ENCODE data around the gene MICU2.

The MICU2 gene

DNA sequence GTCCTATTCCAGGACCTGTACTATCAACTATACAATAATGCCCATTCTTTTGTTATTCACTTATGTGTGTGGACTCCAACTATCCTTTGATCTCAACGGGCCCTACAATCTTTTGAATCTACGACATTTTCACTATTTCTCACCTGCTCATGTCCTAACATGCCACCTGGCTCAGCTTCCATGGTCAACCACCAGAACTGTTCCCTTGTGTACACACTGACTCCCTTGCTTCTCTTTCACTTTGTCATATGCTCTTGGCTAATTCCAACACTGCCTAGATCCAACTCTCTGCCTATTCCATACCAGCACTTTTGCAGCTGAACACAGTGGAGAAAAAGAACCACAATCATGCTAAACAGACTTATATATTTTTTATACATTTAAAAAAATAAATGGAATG, 53.1 kb downstream of the MICU2 start:
- Histone ChIP-seq H3K27me3 (replicated peaks in 2 of 5; ENCODE audit: control insufficient read depth in 4 of 5, insufficient read depth in 5 of 5, low read length in 4 of 5) (no peaks in the 10 kb centered on the region), H3K9me3 (ENCODE audit: control extremely low read depth in 1 of 5, control insufficient read depth in 4 of 5, insufficient read depth in 2 of 5, low read depth in 1 of 5, low read length in 4 of 5) (no peaks in the 10 kb centered on the region), H3K27ac (ENCODE audit: insufficient read depth in 1 of 2, low read depth in 1 of 2, low read length in 2 of 2, poor library complexity in 1 of 2, severe bottlenecking in 2 of 2) (no peak overlapping the region), H3K4me3 (ENCODE audit: control insufficient read depth in 1 of 7, extremely low read depth in 1 of 7, insufficient read depth in 4 of 7, low read depth in 2 of 7, low read length in 6 of 7) (no peak overlapping the region), H3K4me1 (ENCODE audit: control extremely low read depth in 1 of 4, control insufficient read depth in 4 of 4, insufficient read depth in 4 of 4, low read length in 3 of 4) (no peaks in the 10 kb centered on the region), H3K36me3 (ENCODE audit: control insufficient read depth in 4 of 4, insufficient read depth in 4 of 4, low read length in 3 of 4) (no peaks in the 10 kb centered on the region)
- POLR2A ChIA-PET: no interaction called here
- CTCF ChIA-PET: no interaction called here
- DNase-seq: no peak
- WGBS (ENCODE audit: insufficient coverage): 100% methylated on average over 2 of the region's 2 CpGs

DNA sequence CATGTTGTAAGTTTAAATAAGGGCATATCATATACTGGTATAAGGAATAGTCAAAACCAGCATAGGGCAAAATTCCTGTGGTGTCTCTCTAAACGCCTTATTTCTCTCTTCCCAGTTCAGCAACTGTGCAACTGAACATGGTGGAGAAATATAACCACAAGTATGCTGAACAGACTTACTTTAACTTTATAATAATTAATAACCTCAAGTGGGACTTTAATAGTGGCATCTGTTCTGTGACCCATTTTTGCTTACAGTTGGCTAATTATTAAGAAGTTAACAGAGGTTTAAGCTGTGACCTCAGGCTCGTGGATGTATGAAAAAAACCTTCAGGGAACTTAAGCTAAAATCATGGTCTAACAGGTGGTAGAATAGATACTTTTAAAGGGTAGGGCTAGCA, 54.3 kb downstream of the MICU2 start:
- no peak for DNase-seq

DNA sequence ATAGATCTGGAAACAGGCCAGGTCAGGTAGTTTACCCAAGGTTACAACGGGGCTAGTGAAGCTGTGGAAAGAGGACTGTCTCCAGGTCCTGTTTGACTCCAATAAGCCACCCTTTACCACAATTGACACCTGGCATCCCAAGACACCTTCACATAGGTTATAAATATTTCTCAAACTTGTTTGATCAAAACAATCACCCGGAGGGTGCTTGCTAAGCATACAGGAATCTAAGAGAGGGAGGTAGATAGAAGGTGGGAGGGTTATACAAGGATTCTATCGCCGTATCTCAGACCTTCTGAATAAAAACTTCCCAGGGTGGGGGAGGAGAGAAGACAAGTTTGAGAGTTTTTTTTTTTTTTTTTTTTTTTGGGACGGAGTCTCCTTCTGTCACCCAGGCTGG, 55.4 kb downstream of the MICU2 start:
- Histone ChIP-seq H3K27me3 (replicated peaks in 2 of 5; ENCODE audit: control insufficient read depth in 4 of 5, insufficient read depth in 5 of 5, low read length in 4 of 5) (no peaks in the 10 kb centered on the region), H3K4me1 (ENCODE audit: control extremely low read depth in 1 of 4, control insufficient read depth in 4 of 4, insufficient read depth in 4 of 4, low read length in 3 of 4) (no peaks in the 10 kb centered on the region), H3K4me3 (ENCODE audit: control insufficient read depth in 1 of 7, extremely low read depth in 1 of 7, insufficient read depth in 4 of 7, low read depth in 2 of 7, low read length in 6 of 7) (no peak overlapping the region), H3K36me3 (ENCODE audit: control insufficient read depth in 4 of 4, insufficient read depth in 4 of 4, low read length in 3 of 4) (peaks cover 0 to 10% (median 3%) of the 10 kb centered on the region in 4 experiments), H3K27ac (ENCODE audit: insufficient read depth in 1 of 2, low read depth in 1 of 2, low read length in 2 of 2, poor library complexity in 1 of 2, severe bottlenecking in 2 of 2) (no peak overlapping the region), H3K9me3 (ENCODE audit: control extremely low read depth in 1 of 5, control insufficient read depth in 4 of 5, insufficient read depth in 2 of 5, low read depth in 1 of 5, low read length in 4 of 5) (no peaks in the 10 kb centered on the region)
- WGBS (ENCODE audit: insufficient coverage): 86% methylated on average over 1 of the region's 5 CpGs
- no peak for DNase-seq
- ChIA-PET CTCF (no interaction called here), POLR2A (no interaction called here)

More for the DNA sequence above, 54.3 kb downstream of the MICU2 start:
- WGBS (ENCODE audit: insufficient coverage): 100% methylated on average over 1 of the region's 2 CpGs
- H3K27ac ChIP-seq (ENCODE audit: insufficient read depth in 1 of 2, low read depth in 1 of 2, low read length in 2 of 2, poor library complexity in 1 of 2, severe bottlenecking in 2 of 2): no peak overlapping the region
- H3K27me3 ChIP-seq (replicated peaks in 2 of 5; ENCODE audit: control insufficient read depth in 4 of 5, insufficient read depth in 5 of 5, low read length in 4 of 5): no peaks in the 10 kb centered on the region
- ChIA-PET CTCF (interaction anchor here (0.7 kb wide), 1 partner anchor 9 kb away, joined by 3 read pairs; no protein-coding TSS in a partner anchor), POLR2A (no interaction called here)
- no peaks in the 10 kb centered on the region for H3K9me3 ChIP-seq (ENCODE audit: control extremely low read depth in 1 of 5, control insufficient read depth in 4 of 5, insufficient read depth in 2 of 5, low read depth in 1 of 5, low read length in 4 of 5)
- H3K36me3 ChIP-seq (ENCODE audit: control insufficient read depth in 4 of 4, insufficient read depth in 4 of 4, low read length in 3 of 4): peaks cover 0 to 10% (median 3%) of the 10 kb centered on the region in 4 experiments
- H3K4me3 ChIP-seq (ENCODE audit: control insufficient read depth in 1 of 7, extremely low read depth in 1 of 7, insufficient read depth in 4 of 7, low read depth in 2 of 7, low read length in 6 of 7): no peak overlapping the region
- H3K4me1 ChIP-seq (ENCODE audit: control extremely low read depth in 1 of 4, control insufficient read depth in 4 of 4, insufficient read depth in 4 of 4, low read length in 3 of 4): no peaks in the 10 kb centered on the region

DNA sequence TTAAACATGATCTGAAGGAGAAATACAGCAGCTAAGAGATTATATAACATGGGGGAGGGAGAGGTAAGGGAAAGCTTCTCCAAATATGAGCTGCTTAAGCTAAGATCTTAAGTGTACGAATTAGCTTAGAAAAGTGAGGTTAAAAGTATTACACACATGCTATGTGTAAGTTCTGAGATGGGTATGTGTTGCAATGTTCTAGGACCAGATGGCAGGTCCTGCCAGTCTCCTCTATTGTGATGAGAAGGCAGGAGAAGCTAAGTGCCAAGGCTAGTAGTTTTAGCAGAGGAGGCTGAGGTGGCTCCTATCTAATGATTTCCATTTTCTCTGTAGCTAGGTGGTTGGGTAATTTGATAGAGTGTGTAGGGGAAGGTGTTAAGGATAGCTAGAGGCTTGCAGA, 57.6 kb downstream of the MICU2 start:
- H3K4me1 ChIP-seq (ENCODE audit: control extremely low read depth in 1 of 4, control insufficient read depth in 4 of 4, insufficient read depth in 4 of 4, low read length in 3 of 4): peaks cover 0 to 4% (median 3%) of the 10 kb centered on the region in 4 experiments
- H3K36me3 ChIP-seq (ENCODE audit: control insufficient read depth in 4 of 4, insufficient read depth in 4 of 4, low read length in 3 of 4): peaks cover 0 to 10% (median 3%) of the 10 kb centered on the region in 4 experiments
- 80% methylated on average over 1 of the region's 1 CpG for WGBS (ENCODE audit: insufficient coverage)
- no peaks in the 10 kb centered on the region for H3K9me3 ChIP-seq (ENCODE audit: control extremely low read depth in 1 of 5, control insufficient read depth in 4 of 5, insufficient read depth in 2 of 5, low read depth in 1 of 5, low read length in 4 of 5)
- peak in 1 of 3 donors; percentile 4 for DNase-seq
- no peaks in the 10 kb centered on the region for H3K27me3 ChIP-seq (replicated peaks in 2 of 5; ENCODE audit: control insufficient read depth in 4 of 5, insufficient read depth in 5 of 5, low read length in 4 of 5)
- CTCF ChIA-PET: interaction anchor here (0.9 to 1.3 kb wide), 3 partner anchors 10 to 14 kb away, joined by 3 to 4 read pairs (median 3); no protein-coding TSS in a partner anchor
- POLR2A ChIA-PET: no interaction called here
- no peak overlapping the region for H3K27ac ChIP-seq (ENCODE audit: insufficient read depth in 1 of 2, low read depth in 1 of 2, low read length in 2 of 2, poor library complexity in 1 of 2, severe bottlenecking in 2 of 2)
- no peak overlapping the region for H3K4me3 ChIP-seq (ENCODE audit: control insufficient read depth in 1 of 7, extremely low read depth in 1 of 7, insufficient read depth in 4 of 7, low read depth in 2 of 7, low read length in 6 of 7)

DNA sequence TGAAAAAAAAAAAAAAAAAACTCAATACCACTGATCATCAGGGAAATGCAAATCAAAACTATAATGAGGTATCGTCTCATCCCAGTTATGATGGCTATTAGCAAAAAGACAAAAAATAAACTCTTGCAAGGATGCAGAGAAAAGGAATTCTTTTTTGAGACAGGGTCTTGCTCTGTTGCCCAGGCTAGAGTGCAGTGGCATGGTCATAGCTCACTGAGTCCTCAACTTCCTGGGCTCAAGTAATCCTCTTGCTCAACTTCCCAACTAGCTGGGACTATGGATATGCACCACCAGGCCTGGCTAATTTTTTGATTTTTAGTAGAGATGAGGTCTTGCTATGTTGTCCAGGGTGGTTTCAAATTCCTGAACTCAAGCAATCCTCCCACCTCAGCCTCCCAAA, 59.5 kb downstream of the MICU2 start:
- Histone ChIP-seq H3K27me3 (replicated peaks in 2 of 5; ENCODE audit: control insufficient read depth in 4 of 5, insufficient read depth in 5 of 5, low read length in 4 of 5) (no peaks in the 10 kb centered on the region), H3K4me1 (ENCODE audit: control extremely low read depth in 1 of 4, control insufficient read depth in 4 of 4, insufficient read depth in 4 of 4, low read length in 3 of 4) (peaks cover 0 to 4% (median 3%) of the 10 kb centered on the region in 4 experiments), H3K9me3 (ENCODE audit: control extremely low read depth in 1 of 5, control insufficient read depth in 4 of 5, insufficient read depth in 2 of 5, low read depth in 1 of 5, low read length in 4 of 5) (no peaks in the 10 kb centered on the region), H3K4me3 (ENCODE audit: control insufficient read depth in 1 of 7, extremely low read depth in 1 of 7, insufficient read depth in 4 of 7, low read depth in 2 of 7, low read length in 6 of 7) (no peak overlapping the region), H3K36me3 (ENCODE audit: control insufficient read depth in 4 of 4, insufficient read depth in 4 of 4, low read length in 3 of 4) (peaks cover 0 to 10% (median 3%) of the 10 kb centered on the region in 4 experiments), H3K27ac (ENCODE audit: insufficient read depth in 1 of 2, low read depth in 1 of 2, low read length in 2 of 2, poor library complexity in 1 of 2, severe bottlenecking in 2 of 2) (no peak overlapping the region)
- POLR2A ChIA-PET: no interaction called here
- no CpG with 5 or more reads among the region's 1 CpG for WGBS (ENCODE audit: insufficient coverage)
- no peak for DNase-seq
- CTCF ChIA-PET: no interaction called here

DNA sequence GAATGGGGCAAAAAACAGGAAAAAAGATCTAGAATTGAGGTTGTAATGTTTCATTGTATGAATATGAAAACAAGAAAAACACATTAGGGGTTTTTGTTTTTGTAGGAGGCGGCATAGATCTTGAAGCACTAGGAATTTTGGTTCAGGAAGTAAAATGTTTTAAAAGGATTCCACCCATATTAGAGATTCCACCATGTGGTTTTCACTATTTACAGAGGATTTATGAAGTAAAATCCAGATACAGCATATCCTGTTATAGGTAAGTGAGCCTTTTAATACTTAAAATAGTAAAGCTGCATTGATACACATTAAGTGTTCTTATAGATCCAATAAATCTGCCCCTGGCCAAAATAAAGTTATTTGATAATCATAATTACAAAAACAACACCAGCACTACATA, 61.4 kb downstream of the MICU2 start:
- H3K4me1 ChIP-seq (ENCODE audit: control extremely low read depth in 1 of 4, control insufficient read depth in 4 of 4, insufficient read depth in 4 of 4, low read length in 3 of 4): peaks cover 0 to 4% (median 3%) of the 10 kb centered on the region in 4 experiments
- no peaks in the 10 kb centered on the region for H3K27me3 ChIP-seq (replicated peaks in 2 of 5; ENCODE audit: control insufficient read depth in 4 of 5, insufficient read depth in 5 of 5, low read length in 4 of 5)
- peaks cover 2 to 18% (median 6%) of the 10 kb centered on the region in 4 experiments for H3K36me3 ChIP-seq (ENCODE audit: control insufficient read depth in 4 of 4, insufficient read depth in 4 of 4, low read length in 3 of 4)
- CTCF ChIA-PET: no interaction called here
- POLR2A ChIA-PET: interaction anchor here (0.6 kb wide), 1 partner anchor 164 kb away, joined by 5 read pairs; no protein-coding TSS in a partner anchor
- H3K27ac ChIP-seq (ENCODE audit: insufficient read depth in 1 of 2, low read depth in 1 of 2, low read length in 2 of 2, poor library complexity in 1 of 2, severe bottlenecking in 2 of 2): no peak overlapping the region
- H3K4me3 ChIP-seq (ENCODE audit: control insufficient read depth in 1 of 7, extremely low read depth in 1 of 7, insufficient read depth in 4 of 7, low read depth in 2 of 7, low read length in 6 of 7): no peak overlapping the region
- WGBS (ENCODE audit: insufficient coverage): no CpG with 5 or more reads among the region's 1 CpG
- no peaks in the 10 kb centered on the region for H3K9me3 ChIP-seq (ENCODE audit: control extremely low read depth in 1 of 5, control insufficient read depth in 4 of 5, insufficient read depth in 2 of 5, low read depth in 1 of 5, low read length in 4 of 5)
- DNase-seq: no peak

DNA sequence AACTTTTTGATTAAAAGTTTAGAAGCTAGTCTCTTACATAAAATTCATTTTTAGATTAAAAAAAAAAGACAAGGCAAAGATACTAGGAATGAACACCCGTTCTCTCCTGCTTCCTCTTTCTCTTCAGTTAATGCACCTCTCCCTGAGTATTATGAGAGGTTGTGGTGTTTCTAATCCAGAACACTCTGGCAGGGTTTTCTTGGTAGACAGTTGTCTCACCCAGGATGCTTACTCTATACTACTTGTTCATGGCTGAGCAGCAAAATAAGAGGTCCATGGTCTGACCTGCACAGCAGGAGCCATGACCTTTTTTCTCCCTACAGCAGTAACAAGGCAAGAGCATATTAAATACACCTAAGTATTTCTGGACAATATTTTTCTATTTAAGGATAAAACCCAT, 62.0 kb downstream of the MICU2 start:
- H3K27me3 ChIP-seq (replicated peaks in 2 of 5; ENCODE audit: control insufficient read depth in 4 of 5, insufficient read depth in 5 of 5, low read length in 4 of 5): no peaks in the 10 kb centered on the region
- no peaks in the 10 kb centered on the region for H3K9me3 ChIP-seq (ENCODE audit: control extremely low read depth in 1 of 5, control insufficient read depth in 4 of 5, insufficient read depth in 2 of 5, low read depth in 1 of 5, low read length in 4 of 5)
- no peak overlapping the region for H3K27ac ChIP-seq (ENCODE audit: insufficient read depth in 1 of 2, low read depth in 1 of 2, low read length in 2 of 2, poor library complexity in 1 of 2, severe bottlenecking in 2 of 2)
- peaks cover 2 to 18% (median 6%) of the 10 kb centered on the region in 4 experiments for H3K36me3 ChIP-seq (ENCODE audit: control insufficient read depth in 4 of 4, insufficient read depth in 4 of 4, low read length in 3 of 4)
- DNase-seq: peak in 2 of 3 donors; percentile 28 to 44
- CTCF ChIA-PET: no interaction called here
- WGBS (ENCODE audit: insufficient coverage): no CpG with 5 or more reads among the region's 1 CpG
- H3K4me3 ChIP-seq (ENCODE audit: control insufficient read depth in 1 of 7, extremely low read depth in 1 of 7, insufficient read depth in 4 of 7, low read depth in 2 of 7, low read length in 6 of 7): no peak overlapping the region
- POLR2A ChIA-PET: no interaction called here
- H3K4me1 ChIP-seq (ENCODE audit: control extremely low read depth in 1 of 4, control insufficient read depth in 4 of 4, insufficient read depth in 4 of 4, low read length in 3 of 4): peaks cover 0 to 4% (median 3%) of the 10 kb centered on the region in 4 experiments

Measured in common myeloid progenitor, CD34-positive (primary cell).